ENCODE data around the gene LCK. TPM values are rescaled to one million over a fixed set of nuclear protein-coding genes. Genes with fewer than 3 reads are reported as not detected.

Gene LCK
- total and polyA plus RNA-seq, 7 donors, result 0.10 to 0.89 (median 0.77) TPM

GRCh38 chr1:32332290-32333079, 81.4 kb downstream of the LCK start:
- Histone ChIP-seq H3K4me1 (no peaks in the 10 kb centered on the region), H3K36me3 (ENCODE audit: insufficient read depth in 1 of 2, low read depth in 1 of 2) (peaks cover 2 to 53% of the 10 kb centered on the region in 2 donors), H3K9me3 (no peaks in the 10 kb centered on the region), H3K27me3 (ENCODE audit: insufficient read depth in 3 of 3, low read length in 2 of 3) (no peaks in the 10 kb centered on the region), H3K27ac (no peak overlapping the region), H3K4me3 (no peak overlapping the region)
- no peak for TF ChIP-seq CTCF (IDR thresholded peaks at IDR 0.05)
- ATAC-seq (no peak), DNase-seq (no peak)
- WGBS, 3 donors, result 83 to 86% (median 84%) methylated on average over 3 of the region's 3 CpGs
- intact Hi-C loops (cut with DNase I), result no loop called here

GRCh38 chr1:32333251-32333963, 82.3 kb downstream of the LCK start:
- Histone ChIP-seq H3K27ac (no peak overlapping the region), H3K36me3 (ENCODE audit: insufficient read depth in 1 of 2, low read depth in 1 of 2) (peaks cover 2 to 43% of the 10 kb centered on the region in 2 donors), H3K4me1 (no peaks in the 10 kb centered on the region), H3K27me3 (ENCODE audit: insufficient read depth in 3 of 3, low read length in 2 of 3) (no peaks in the 10 kb centered on the region), H3K9me3 (no peaks in the 10 kb centered on the region), H3K4me3 (no peak overlapping the region)
- ATAC-seq, result no peak
- intact Hi-C loops (cut with DNase I), result no loop called here
- WGBS, 3 donors, result 67 to 85% (median 69%) methylated on average over 3 of the region's 3 CpGs
- no peak for TF ChIP-seq CTCF (IDR thresholded peaks at IDR 0.05)
- no peak for DNase-seq

GRCh38 chr1:32334274-32334861, 83.3 kb downstream of the LCK start:
- intact Hi-C loops (cut with DNase I), result no loop called here

GRCh38 chr1:32334864-32335534, 83.9 kb downstream of the LCK start:
- peak overlapping the region; percentile 36 for H3K27ac ChIP-seq
- intact Hi-C loops (cut with DNase I), result no loop called here
- peak overlapping the region; percentile 74 for H3K4me3 ChIP-seq
- peak; percentile 49 for TF ChIP-seq CTCF (IDR thresholded peaks at IDR 0.05)
- 5 to 9% (median 6%) methylated on average over 32 to 46 of the region's 46 CpGs for WGBS, 3 donors
- DNase-seq, result peak; percentile 57 to 61
- H3K27me3 ChIP-seq (ENCODE audit: insufficient read depth in 3 of 3, low read length in 2 of 3), result no peaks in the 10 kb centered on the region
- no peaks in the 10 kb centered on the region for H3K9me3 ChIP-seq
- H3K36me3 ChIP-seq (ENCODE audit: insufficient read depth in 1 of 2, low read depth in 1 of 2), result peaks cover 0 to 27% of the 10 kb centered on the region in 2 donors
- H3K4me1 ChIP-seq, result no peaks in the 10 kb centered on the region
- peak; percentile 35 to 65 (median 52) for ATAC-seq

More at GRCh38 chr1:32334274-32334861, 83.3 kb downstream of the LCK start:
- no peaks in the 10 kb centered on the region for H3K9me3 ChIP-seq
- no peak overlapping the region for H3K27ac ChIP-seq
- DNase-seq, result no peak
- peaks cover 0 to 34% of the 10 kb centered on the region in 2 donors for H3K36me3 ChIP-seq (ENCODE audit: insufficient read depth in 1 of 2, low read depth in 1 of 2)
- peak overlapping the region; percentile 74 for H3K4me3 ChIP-seq
- H3K4me1 ChIP-seq, result no peaks in the 10 kb centered on the region
- TF ChIP-seq CTCF (IDR thresholded peaks at IDR 0.05), result no peak
- WGBS, 3 donors, result 64 to 74% (median 66%) methylated on average over 5 to 9 of the region's 9 CpGs
- no peak for ATAC-seq
- no peaks in the 10 kb centered on the region for H3K27me3 ChIP-seq (ENCODE audit: insufficient read depth in 3 of 3, low read length in 2 of 3)
